Myocyte (in vitro differentiated cells): Measurements from ENCODE around the gene LRRC75B. TPM values are rescaled to one million over a fixed set of nuclear protein-coding genes. Genes with fewer than 3 reads are reported as not detected.
"Not testable (repeated sequence)": the region's sequence is repeated elsewhere in the genome, so short reads cannot be mapped to it uniquely, and the experiment has no call there.

Experiments used
- DNase-seq: peaks from one replicate; pipeline ENCODE4 v3.0.0-alpha.2; 2012; ENCODE audit warnings: low read depth
- total RNA-seq: library from RNA; depleted of rRNA; stranded (reverse); fragments of >200 nt; gene quantifications from 2 replicates; pipeline ENCODE4 v1.2.3, GENCODE V29; 2014

The LRRC75B gene
- total RNA-seq, 1 donor from 2014 or later, result 10.0 TPM

DNA sequence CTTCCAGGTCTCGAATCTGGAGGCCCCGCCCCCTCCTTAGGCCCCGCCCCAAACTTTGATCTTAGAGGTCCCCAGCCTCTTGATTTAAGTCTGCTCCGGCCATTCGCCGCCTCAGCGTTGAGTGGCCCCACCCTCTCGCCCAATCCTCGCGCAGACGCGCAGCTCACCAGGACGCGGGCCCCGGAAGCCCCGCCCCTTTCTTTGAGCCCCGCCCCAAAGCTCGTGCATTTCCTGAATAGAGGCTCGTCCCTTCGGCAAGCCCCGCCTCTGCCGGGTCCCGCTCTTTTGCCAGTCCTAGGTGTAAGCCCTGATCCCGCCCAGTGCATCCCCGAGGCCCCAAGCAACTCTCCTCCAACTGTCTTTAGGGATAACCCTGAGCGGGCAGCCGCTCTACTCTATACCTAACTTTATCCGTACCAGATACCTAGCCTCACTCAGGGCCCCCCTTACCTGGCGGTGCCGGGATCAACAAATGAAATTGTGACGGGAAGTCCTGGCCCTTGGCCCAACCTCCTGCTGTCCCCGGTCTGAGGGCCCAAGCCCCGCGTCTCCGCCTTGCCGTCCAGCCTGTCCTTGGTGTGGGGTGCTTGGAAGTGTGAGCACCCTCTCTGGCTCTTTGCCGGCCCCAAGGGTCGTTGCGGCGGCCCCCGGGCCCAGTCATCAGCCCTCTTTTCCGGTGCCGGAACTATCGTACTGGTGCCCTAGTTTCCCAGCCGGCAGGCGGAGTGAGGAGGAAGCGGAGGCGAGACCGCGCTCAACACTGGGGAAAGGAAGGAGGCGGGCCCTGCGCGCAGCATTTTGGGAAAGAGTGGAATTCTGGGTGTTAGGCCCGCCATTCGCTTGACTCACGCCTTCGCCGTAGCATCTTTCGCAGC, 37.5 kb downstream of the LRRC75B start, which contains the start of gene SNRPD3:
Gene SNRPD3 (plus strand): TSS at position 835 of the 875 bp plus-strand sequence. CDS start 1,676 bp downstream, outside the sequence.
- DNase-seq, result peak; percentile 99

DNA sequence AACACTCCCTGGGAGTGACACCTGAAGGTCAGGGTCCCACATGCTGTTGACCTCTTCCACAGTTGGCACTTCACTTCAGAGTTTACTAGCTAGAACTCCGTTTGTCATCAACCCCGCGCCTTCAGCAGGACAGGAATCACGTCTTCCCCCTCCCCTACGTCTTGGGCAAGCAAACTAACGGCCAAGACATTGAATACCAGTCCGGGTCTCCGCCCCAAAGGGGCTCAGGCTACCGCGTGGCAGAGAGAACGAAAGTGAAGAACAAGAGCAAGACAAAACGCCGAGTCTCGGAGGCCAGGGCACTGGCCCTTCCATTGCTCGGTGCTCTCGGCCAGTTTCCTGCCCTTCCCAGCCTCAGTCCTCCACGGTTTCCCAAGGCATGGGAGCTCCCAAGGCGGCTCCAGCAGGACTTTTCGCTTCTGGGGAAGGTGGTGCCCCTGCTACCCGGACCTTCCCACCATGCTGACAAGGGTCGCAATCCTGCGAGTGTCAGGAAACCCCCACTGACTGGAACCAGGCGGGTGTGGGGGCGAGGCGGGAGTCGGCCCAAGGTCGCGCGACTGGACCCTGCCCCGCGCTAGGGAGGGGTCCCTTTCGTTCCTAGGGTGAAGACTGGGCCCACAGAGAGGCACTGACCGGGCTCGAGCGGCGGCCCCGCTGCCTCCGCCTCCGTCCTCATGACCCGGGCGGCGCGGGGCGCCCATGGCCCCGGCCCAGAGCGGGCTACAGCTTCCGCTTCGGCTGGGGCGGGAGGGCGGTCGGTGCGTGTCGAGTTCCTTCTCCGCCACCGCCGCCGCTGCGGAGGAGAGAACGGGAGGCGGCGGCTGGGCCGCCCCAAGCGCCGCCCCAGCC, 38.3 kb downstream of the LRRC75B start, which contains the start of gene GUCD1:
Gene GUCD1 (minus strand): TSS at position 826 of the 852 bp plus-strand sequence. CDS start 147 bp downstream, at position 679.
- peak; percentile 58 for DNase-seq

DNA sequence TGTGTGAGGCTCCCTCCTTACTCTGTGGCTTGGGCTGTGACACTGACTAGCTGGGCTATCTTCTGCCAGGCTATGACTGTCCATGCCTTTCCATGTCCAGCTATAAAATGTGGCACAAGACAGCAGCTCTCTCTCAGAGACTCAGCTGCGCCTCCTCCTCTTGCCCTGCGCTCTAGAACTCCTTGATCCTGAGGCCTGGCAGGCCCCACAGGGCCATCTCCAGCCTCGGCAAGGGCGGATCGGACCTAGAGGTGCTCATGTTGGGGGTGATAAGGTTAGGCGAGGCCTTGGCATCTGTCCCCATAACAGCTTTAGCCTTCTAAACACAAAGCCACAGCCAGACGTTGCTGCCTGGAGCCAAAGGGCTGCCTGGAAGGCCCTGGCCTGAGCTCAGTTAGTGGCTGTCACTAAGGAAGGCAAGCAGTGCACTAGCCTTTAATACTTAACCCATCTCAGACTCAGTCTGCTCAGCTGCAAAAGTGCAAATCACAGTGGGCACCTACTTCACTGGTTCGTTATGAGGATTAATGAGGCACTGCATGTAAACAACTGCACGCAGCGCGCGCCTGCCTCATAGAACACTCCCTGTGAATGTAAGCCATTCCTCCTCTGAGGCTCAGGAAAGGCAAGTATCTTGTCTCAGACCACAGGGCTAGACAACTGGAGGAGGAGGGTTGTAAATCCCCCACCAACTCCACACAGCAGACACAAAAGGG, 39.1 kb downstream of the LRRC75B start:
- DNase-seq, result peak; percentile 55

DNA sequence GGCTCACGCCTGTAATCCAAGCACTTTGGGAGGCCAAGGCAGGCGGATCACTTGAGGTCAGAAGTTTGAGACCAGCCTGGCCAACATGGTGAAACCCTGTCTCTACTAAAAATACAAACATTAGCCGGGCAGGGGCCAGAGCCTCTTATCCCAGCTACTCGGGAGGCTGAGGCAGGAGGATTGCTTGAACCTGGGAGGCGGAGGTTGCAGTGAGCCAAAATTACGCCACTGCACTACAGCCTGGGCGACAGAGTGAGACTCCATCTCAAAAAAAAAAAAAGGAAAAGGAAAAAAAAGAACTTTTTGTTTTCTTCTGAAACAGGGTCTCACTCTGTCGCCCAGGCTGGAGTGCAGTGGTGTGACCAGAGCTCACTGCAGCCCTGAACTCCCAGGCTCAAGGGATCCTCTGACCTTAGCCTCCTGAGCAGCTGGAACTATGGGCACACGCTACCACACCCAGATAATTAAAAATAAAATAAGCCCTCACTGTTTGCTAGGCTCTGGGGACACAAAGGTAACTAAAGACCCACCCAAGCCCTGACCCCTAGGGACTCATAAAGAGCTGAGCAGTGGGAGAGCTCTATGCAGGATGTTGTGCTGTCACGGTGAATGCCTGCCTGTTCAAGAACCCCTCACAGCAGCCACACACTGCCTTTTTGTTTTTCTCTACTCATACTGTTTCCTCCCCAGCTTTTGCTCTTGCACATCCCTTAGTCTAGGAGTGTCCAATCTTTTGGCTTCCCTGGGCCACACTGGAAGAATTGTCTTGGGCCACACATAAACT, 40.2 kb downstream of the LRRC75B start:
- DNase-seq, result not testable (repeated sequence)

DNA sequence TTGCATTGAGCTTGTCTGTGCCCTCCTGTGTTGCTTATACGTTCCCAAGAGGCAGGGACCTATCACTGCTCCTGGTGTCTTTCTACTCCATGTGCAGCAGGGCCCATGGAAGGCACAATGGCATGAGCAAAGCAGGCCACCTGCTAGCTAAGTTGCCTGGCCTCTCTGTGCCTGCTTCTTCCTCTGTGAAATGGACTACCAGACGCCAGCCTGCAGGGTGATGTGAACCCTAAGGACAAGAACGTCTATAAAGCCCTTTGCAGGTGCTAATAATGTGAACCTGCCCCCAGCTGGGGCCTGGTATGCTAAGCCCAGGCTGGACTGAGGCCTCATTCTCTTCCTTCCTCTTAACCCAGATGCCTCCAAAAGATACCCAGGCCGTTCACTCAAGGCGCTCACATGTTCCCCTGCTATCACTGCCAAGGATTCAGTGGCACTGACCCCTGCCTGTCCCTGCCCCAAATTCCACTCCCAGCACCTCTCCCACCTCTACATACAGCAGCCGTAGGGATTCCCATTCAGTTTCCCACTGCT, 41.9 kb downstream of the LRRC75B start:
- no peak for DNase-seq

DNA sequence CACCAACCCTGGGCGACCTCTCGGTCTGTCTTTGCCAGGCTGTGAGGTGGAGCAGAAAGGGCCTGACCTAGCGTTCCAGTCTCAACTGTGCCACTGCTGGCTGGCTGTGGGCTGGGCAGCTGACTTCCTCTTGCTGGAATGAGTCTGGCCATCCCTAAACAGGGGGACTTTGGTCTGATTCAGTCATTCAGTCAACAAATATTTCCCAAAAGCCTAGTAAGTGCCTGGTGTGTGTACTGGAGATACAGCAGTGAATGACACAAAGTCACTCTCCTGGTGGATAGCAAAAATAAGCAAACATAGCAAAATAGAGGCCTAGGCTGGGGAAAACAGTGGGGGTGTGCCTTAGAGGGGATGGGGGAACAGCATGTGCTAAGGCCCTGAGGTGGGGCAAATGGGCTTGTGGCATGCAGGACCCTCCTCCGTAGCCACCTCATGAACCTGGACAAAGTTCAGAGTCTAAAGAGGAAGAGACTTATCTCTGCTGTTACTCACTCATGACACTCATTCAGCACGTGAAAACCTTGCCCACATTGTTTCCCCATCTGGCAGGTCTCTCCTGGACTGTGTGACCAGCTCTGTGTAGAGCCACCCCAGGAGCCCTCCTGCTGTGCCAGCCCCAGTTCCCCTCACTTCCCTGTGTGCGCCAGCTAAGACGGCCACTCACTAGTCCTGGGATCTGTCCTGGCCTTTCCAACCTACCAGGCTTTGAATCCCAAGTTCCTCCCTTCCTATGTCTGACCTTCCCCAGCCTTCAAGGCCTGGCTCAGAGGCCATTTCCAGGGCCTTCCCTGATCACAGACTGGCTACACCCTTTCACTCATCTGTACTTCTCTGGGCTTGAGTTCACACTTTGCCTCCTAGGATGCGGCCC, 42.6 kb downstream of the LRRC75B start:
- no peak for DNase-seq

DNA sequence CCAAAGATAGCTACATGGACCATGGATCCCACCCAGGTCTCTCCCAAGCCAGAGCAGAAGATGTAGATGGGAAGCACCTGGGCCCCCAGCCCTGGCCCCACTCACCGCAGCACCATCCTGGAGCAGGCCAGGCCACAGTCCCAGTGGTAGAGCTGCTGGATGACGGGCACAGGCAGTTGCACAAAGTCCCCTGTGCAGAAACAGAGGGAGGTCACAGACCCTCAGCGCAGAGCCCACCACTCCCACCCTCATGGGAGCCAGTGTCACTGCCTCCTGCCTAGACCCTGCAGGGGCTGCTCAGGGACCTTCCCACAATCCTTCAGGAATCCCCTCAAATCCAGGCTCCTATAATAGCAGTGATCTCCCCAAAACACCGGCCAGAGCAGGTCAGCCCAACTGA, 44.1 kb downstream of the LRRC75B start:
- DNase-seq, result no peak

DNA sequence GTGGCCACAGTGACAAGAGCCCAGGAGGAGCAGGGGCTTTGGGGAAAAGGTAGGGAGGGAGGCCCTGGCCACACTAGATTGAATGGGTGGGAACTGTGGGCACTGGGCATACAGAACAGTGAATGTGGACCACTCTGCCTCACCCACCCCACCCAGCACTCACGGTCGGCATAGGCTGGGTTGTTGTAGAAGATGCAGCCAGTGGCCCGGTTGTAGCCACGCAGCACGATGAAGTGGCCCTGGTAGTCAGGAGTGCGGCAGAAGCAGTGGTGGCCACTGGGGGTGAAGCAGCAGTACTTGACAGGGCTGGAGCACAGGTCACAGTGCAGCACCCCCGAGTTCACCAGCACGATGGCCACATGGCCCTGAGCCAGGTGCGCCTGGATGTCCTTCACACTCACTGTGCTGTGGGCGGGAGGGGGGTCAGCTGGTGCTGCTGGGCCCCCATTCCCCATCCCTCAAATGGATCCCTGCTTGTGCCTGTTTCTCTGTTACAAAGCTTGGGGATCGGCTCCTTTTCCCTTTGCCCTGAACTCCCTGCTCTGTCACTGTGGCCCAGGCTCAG, 49.1 kb downstream of the LRRC75B start:
- DNase-seq, result no peak

DNA sequence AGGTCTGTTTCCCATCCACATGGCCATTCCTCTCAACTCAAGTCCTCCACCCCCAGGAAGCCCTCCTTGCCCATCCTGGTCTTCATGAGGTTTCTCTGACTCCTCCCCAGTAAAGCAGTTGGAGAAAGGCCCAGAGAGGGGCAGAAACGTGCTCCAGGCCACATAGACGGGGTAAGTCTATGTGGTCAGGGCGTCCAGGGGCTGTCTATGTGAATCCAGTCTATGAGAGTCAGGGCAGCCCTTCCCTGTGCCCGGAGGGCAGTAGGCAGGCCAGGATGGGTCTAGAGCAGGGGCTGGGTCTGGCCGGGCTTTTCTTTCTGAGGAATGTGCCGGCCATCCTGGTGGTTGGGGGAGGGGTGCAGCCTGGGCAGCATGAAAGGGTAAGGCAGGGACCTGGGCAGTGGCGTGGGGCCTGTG, 49.7 kb downstream of the LRRC75B start:
- peak; percentile 89 for DNase-seq

DNA sequence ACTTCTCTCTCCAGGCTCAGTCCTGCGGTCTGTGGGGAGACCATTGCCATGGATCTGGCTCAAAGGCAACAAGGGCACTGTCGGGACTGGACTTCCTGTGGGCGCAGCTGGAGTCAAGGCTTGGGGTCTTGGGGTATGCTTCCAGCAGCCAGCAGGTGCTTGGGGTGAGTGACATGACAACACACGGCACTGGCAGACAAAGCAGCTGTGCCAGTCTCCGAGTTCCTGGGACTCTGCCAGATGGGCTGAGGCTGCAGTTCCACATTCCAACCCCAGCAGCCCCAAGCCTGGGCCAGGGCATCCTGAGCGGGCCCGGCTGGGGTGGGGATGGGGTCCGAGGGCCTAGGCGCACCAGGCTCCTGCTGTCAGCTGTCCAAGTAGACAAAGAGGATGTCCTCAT, 50.2 kb downstream of the LRRC75B start:
- DNase-seq, result peak; percentile 98

DNA sequence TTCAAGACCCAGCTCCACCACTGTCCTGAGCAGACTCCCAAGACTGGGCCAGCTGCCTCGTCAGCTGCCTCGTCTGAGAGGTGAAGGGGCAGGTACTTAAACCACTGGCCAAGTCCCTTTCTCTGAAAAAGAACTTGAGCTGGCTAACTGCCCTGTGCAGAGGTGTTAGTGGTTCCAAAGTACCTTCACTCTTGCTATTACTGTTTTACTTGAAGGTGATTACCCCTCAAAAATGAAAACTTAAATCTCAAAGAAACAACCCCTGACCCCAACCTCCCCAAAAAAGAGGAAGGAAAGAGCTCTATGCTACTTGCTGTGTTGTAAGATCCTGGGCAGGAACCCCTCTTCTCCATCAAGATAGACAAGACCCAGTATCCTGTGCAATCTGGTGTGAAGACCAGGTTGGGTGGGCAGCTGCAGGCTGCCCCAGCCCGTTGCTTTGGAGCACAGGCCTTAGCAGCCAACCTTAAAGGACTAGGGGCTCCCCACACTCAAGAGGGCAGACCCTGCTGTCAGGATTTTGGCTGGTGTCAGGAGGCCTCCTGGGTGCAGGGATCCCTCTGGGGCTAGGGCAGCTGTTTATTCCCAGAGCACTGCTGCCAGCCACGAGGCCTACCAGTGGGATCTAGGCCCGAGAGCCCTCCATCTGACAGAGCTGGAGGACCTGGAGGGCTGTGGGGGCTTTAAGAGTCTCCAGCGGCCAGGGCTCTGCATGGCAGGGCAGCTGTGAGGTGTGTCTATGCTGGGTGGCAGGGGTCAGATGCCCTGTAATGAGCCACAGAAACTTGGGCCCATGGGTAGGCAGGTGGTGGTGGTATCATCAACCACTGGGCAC, 51.0 kb downstream of the LRRC75B start:
- DNase-seq, result no peak

DNA sequence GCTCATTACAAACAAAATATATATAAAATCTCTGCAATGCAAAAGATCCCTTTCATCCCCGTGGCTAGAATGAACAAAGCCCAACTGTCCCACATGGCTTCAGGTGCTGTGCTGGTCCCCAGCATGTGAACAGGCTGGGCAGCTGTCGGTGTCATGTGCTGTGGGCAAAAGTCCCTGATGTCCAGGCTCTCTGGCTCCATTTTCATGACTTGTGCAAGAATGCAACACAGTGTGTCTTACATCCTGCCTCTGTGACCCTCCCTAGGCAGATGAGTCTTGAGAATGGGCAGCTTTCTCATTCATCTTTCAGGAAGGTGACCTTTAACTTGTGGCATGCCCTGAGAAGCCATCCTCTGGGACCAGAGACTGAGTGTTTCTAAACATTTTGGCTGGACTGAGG, 52.4 kb downstream of the LRRC75B start:
- peak; percentile 75 for DNase-seq

DNA sequence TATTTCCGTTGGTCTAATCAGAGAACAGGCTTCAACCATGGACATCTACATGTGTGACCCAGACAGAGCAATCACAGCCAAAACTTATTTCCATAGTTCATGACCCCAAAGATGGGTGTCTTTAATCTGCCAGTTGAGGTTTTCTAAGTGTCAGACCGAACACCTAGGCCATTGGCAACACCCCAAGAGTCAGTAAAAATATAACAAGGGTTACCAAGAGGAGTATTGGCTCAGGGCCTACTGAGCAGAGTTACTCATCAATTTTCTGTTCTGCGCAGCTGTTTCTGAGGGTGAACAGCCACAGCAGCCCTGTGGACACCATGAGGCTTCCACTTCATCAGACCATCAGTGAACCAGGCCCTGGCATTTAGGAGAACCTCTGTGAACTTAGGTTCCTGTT, 56.8 kb downstream of the LRRC75B start:
- DNase-seq, result peak; percentile 88

Other genes with a start within 250 kb of the LRRC75B start
- 1.1 and 6.4 TPM in 2 replicates for gene ADORA2A, start 165.5 kb downstream of the LRRC75B start, total RNA-seq
- 0.31 TPM in 1 of 2 replicates, not detected in the other for gene UPB1, start 97.7 kb downstream of the LRRC75B start, total RNA-seq
- gene GUCD1, start 37.9 kb downstream of the LRRC75B start, total RNA-seq, result 192 and 242 TPM in 2 replicates
- gene SNRPD3, start 37.1 kb downstream of the LRRC75B start, total RNA-seq, result 169 and 202 TPM in 2 replicates
- 2.1 and 2.4 TPM in 2 replicates for gene GGT1, start 10.1 kb upstream of the LRRC75B start, total RNA-seq
- not detected in 2 replicates for gene PIWIL3, start 181.6 kb upstream of the LRRC75B start, total RNA-seq
- gene SGSM1, start 213.1 kb upstream of the LRRC75B start, total RNA-seq, result not detected in 2 replicates